GM18520 (cell line): ENCODE measurements around the gene CTBP2.
"Not testable (repeated sequence)": the region's sequence is repeated elsewhere in the genome, so short reads cannot be mapped to it uniquely, and the experiment has no call there.

Experiments used
- ATAC-seq: cut with Tn5 transposase; IDR thresholded peaks from one replicate; pipeline ENCODE4 v1.9.1; 2021; ENCODE audit not compliant: unreplicated experiment

The CTBP2 gene

GRCh38 chr10:125089469-125089868 lies 70.9 kb downstream of the CTBP2 start:
- no peak for ATAC-seq

GRCh38 chr10:125087897-125088215 lies 72.5 kb downstream of the CTBP2 start:
- no peak for ATAC-seq

GRCh38 chr10:125087191-125087896 lies 73.0 kb downstream of the CTBP2 start:
- no peak for ATAC-seq

- ATAC-seq: no peak
Measured at GRCh38 chr10:125086691-125087090, 73.7 kb downstream of the CTBP2 start.

GRCh38 chr10:125085258-125086054 lies 74.9 kb downstream of the CTBP2 start:
- ATAC-seq: no peak

GRCh38 chr10:125084614-125085257 lies 75.6 kb downstream of the CTBP2 start:
- ATAC-seq: no peak

- ATAC-seq: no peak
Measured at GRCh38 chr10:125084191-125084613, 76.2 kb downstream of the CTBP2 start.

- no peak for ATAC-seq
Measured at GRCh38 chr10:125083576-125083920, 76.8 kb downstream of the CTBP2 start.

GRCh38 chr10:125082881-125083575 lies 77.3 kb downstream of the CTBP2 start:
- no peak for ATAC-seq

- not testable (repeated sequence) for ATAC-seq
Measured at GRCh38 chr10:125082471-125082870, 77.9 kb downstream of the CTBP2 start.

- ATAC-seq: no peak
Measured at GRCh38 chr10:125081931-125082330, 78.4 kb downstream of the CTBP2 start.

GRCh38 chr10:125080984-125081383 lies 79.4 kb downstream of the CTBP2 start:
- ATAC-seq: no peak

- ATAC-seq: no peak
Measured at GRCh38 chr10:125080296-125080695, 80.1 kb downstream of the CTBP2 start.

- no peak for ATAC-seq
Measured at GRCh38 chr10:125079091-125079600, 81.2 kb downstream of the CTBP2 start.

GRCh38 chr10:125076891-125077541 lies 83.3 kb downstream of the CTBP2 start:
- ATAC-seq: no peak

GRCh38 chr10:125076121-125076825 lies 84.1 kb downstream of the CTBP2 start:
- ATAC-seq: no peak

- no peak for ATAC-seq
Measured at GRCh38 chr10:125073996-125074395, 86.4 kb downstream of the CTBP2 start.

- no peak for ATAC-seq
Measured at GRCh38 chr10:125072794-125073193, 87.6 kb downstream of the CTBP2 start.

- ATAC-seq: no peak
Measured at GRCh38 chr10:125071008-125071407, 89.4 kb downstream of the CTBP2 start.

GRCh38 chr10:125068406-125068805 lies 92.0 kb downstream of the CTBP2 start:
- no peak for ATAC-seq
